Measurements from ENCODE around the gene RAPSN.

The RAPSN gene

GRCh38 chr11:47431356-47432083 is 17.4 kb downstream of the RAPSN start:
- ChIA-PET POLR2A (no interaction called here), CTCF (interaction anchor here (0.6 kb wide), 1 partner anchor 289 kb away, joined by 4 read pairs; no protein-coding TSS in a partner anchor)
- H3K36me3 ChIP-seq (ENCODE audit: control insufficient read depth in 2 of 2, insufficient read depth in 1 of 2, low read length in 2 of 2) = no peaks in the 10 kb centered on the region
- H3K4me3 ChIP-seq (ENCODE audit: low read depth, low read length) = no peak overlapping the region
- no peak for TF ChIP-seq IKZF3 (tag by site-specific recombination; IDR thresholded peaks at IDR 0.05)
- no peaks in the 10 kb centered on the region for H3K9me3 ChIP-seq (ENCODE audit: control insufficient read depth, insufficient read depth, low read depth, low read length)
- no peak overlapping the region for H3K27ac ChIP-seq (ENCODE audit: extremely low read depth, low read depth, low read length)
- H3K4me1 ChIP-seq (ENCODE audit: control insufficient read depth, insufficient read depth, low read length) = no peaks in the 10 kb centered on the region

- no peaks in the 10 kb centered on the region for H3K4me1 ChIP-seq (ENCODE audit: control insufficient read depth, insufficient read depth, low read length)
- no peak overlapping the region for H3K4me3 ChIP-seq (ENCODE audit: low read depth, low read length)
- CTCF ChIA-PET = interaction anchor here (0.6 kb wide), 1 partner anchor 335 kb away, joined by 3 read pairs; no protein-coding TSS in a partner anchor
- POLR2A ChIA-PET = no interaction called here
- no peak overlapping the region for H3K27ac ChIP-seq (ENCODE audit: extremely low read depth, low read depth, low read length)
- no peak for TF ChIP-seq ZNF335 (tag by site-specific recombination; conservative IDR thresholded peaks at IDR 0.05)
- TF ChIP-seq ZNF645 (tag by site-specific recombination; IDR thresholded peaks at IDR 0.05) = no peak
- no peak for TF ChIP-seq ZNF629 (tag by site-specific recombination; IDR thresholded peaks at IDR 0.05)
- TF ChIP-seq, protein P1, sequence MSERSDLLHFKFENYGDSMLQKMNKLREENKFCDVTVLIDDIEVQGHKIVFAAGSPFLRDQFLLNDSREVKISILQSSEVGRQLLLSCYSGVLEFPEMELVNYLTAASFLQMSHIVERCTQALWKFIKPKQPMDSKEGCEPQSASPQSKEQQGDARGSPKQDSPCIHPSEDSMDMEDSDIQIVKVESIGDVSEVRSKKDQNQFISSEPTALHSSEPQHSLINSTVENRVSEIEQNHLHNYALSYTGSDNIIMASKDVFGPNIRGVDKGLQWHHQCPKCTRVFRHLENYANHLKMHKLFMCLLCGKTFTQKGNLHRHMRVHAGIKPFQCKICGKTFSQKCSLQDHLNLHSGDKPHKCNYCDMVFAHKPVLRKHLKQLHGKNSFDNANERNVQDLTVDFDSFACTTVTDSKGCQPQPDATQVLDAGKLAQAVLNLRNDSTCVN (tag by site-specific recombination; optimal IDR thresholded peaks at IDR 0.05) = no peak
- TF ChIP-seq GLIS1 (tag by site-specific recombination; IDR thresholded peaks at IDR 0.05) = no peak
- no peak for TF ChIP-seq ZNF600 (tag by site-specific recombination; IDR thresholded peaks at IDR 0.05)
- TF ChIP-seq GLI2 (tag by site-specific recombination; IDR thresholded peaks at IDR 0.05; ENCODE audit: borderline replicate concordance, low read depth) = no peak
- no peak for TF ChIP-seq ZNF202 (tag by site-specific recombination; IDR thresholded peaks at IDR 0.05; ENCODE audit: borderline replicate concordance)
- no peak for TF ChIP-seq ZNF692 (tag by site-specific recombination; IDR thresholded peaks at IDR 0.05)
- TF ChIP-seq, protein P2, sequence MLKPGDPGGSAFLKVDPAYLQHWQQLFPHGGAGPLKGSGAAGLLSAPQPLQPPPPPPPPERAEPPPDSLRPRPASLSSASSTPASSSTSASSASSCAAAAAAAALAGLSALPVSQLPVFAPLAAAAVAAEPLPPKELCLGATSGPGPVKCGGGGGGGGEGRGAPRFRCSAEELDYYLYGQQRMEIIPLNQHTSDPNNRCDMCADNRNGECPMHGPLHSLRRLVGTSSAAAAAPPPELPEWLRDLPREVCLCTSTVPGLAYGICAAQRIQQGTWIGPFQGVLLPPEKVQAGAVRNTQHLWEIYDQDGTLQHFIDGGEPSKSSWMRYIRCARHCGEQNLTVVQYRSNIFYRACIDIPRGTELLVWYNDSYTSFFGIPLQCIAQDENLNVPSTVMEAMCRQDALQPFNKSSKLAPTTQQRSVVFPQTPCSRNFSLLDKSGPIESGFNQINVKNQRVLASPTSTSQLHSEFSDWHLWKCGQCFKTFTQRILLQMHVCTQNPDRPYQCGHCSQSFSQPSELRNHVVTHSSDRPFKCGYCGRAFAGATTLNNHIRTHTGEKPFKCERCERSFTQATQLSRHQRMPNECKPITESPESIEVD (tag by site-specific recombination; IDR thresholded peaks at IDR 0.05) = no peak
- TF ChIP-seq ZNF16 (tag by site-specific recombination; IDR thresholded peaks at IDR 0.05; ENCODE audit: low read depth) = no peak
- no peak for TF ChIP-seq ZNF76 (tag by site-specific recombination; IDR thresholded peaks at IDR 0.05; ENCODE audit: borderline replicate concordance, low read depth)
- TF ChIP-seq ZSCAN16 (tag by site-specific recombination; IDR thresholded peaks at IDR 0.05) = no peak
- TF ChIP-seq, protein P3, sequence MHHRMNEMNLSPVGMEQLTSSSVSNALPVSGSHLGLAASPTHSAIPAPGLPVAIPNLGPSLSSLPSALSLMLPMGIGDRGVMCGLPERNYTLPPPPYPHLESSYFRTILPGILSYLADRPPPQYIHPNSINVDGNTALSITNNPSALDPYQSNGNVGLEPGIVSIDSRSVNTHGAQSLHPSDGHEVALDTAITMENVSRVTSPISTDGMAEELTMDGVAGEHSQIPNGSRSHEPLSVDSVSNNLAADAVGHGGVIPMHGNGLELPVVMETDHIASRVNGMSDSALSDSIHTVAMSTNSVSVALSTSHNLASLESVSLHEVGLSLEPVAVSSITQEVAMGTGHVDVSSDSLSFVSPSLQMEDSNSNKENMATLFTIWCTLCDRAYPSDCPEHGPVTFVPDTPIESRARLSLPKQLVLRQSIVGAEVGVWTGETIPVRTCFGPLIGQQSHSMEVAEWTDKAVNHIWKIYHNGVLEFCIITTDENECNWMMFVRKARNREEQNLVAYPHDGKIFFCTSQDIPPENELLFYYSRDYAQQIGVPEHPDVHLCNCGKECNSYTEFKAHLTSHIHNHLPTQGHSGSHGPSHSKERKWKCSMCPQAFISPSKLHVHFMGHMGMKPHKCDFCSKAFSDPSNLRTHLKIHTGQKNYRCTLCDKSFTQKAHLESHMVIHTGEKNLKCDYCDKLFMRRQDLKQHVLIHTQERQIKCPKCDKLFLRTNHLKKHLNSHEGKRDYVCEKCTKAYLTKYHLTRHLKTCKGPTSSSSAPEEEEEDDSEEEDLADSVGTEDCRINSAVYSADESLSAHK (tag by site-specific recombination; IDR thresholded peaks at IDR 0.05) = no peak
- TF ChIP-seq HIC1 (tag by site-specific recombination; IDR thresholded peaks at IDR 0.05) = no peak
- TF ChIP-seq SETDB1 (IDR thresholded peaks at IDR 0.05; ENCODE audit: insufficient read length, low read length) = no peak
- no peak for TF ChIP-seq ZNF660 (tag by site-specific recombination; IDR thresholded peaks at IDR 0.05)
- TF ChIP-seq YY1 (tag by site-specific recombination; IDR thresholded peaks at IDR 0.05) = no peak
- TF ChIP-seq SCRT1 (tag by site-specific recombination; IDR thresholded peaks at IDR 0.05; ENCODE audit: borderline replicate concordance) = no peak
- no peak for TF ChIP-seq ZNF707 (tag by site-specific recombination; IDR thresholded peaks at IDR 0.05)
- H3K36me3 ChIP-seq (ENCODE audit: control insufficient read depth in 2 of 2, insufficient read depth in 1 of 2, low read length in 2 of 2) = no peaks in the 10 kb centered on the region
- no peaks in the 10 kb centered on the region for H3K9me3 ChIP-seq (ENCODE audit: control insufficient read depth, insufficient read depth, low read depth, low read length)
Measured at GRCh38 chr11:47430524-47430923, 18.4 kb downstream of the RAPSN start.
